GM21786 (cell line): ENCODE results near the gene PRSS2.
"Not testable (repeated sequence)": the region's sequence is repeated elsewhere in the genome, so short reads cannot be mapped to it uniquely, and the experiment has no call there.

ENCODE experiments used
- ATAC-seq: cut with Tn5 transposase; IDR thresholded peaks from one replicate; pipeline ENCODE4 v1.9.1; 2021; ENCODE audit not compliant: unreplicated experiment

The PRSS2 gene

DNA sequence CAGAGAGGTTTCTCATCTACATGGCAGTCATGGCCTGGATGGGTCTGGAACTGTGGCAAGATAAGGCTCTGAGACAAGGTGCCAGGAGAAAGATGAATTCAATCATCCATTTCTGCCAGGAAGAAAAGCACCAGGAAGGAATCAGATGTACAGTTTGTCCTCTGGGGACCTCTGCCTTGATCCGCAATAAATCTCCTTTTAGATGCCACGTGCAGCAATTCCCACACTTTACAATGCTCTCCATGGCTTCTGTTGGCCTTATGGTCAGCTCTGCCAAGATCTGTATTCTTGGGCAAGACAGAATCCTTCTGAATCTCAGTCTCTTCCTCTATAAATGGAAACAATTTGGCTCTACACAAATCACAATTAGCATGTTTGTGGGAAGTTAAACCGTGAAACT, 12.5 kb upstream of the PRSS2 start:
- not testable (repeated sequence) for ATAC-seq

DNA sequence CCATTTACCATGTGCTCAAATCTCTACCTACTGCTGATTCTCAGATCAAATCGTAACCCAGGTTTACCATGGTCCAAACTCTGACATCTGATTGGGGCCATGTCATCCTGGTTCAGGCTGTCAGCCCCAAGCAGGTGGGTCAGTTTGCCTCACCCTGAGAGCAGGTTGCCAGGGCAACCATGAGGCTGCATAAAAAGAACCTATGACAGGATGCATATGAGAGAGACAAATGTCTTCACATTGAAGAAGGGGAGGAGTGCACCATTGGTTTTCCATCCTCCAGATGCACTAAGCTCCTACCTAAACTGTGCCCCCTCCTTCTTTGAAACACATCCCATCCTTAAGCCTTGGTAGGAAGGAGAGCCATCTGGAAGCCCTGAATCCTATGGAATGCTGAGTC, 11.3 kb upstream of the PRSS2 start:
- no peak for ATAC-seq

DNA sequence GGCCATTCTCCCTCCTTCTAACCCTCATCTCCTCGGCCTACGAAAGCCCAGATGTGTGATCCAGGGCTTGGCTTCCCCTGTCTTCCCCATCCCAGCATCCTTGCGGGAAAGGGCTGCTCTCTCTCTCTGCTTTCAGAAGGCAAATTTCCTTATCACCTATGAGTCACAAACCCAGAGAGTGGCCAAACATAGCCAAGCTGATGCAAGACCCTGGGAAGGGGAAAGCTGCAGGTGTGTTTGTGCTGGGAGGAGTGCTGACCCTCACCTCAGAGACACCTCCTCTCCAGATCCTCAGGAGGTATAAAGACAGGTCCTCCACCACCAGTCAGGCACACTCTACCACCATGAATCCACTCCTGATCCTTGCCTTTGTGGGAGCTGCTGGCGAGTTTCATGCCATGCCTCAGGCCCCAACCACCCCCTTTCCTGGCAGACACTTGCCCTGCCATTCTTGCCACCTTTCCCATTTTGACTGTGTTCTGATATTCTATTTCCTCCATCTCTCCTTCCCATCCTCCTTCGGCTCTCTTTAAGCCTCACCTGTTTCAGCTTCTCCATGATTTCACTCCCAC, 10.6 kb upstream of the PRSS2 start:
- ATAC-seq = no peak

DNA sequence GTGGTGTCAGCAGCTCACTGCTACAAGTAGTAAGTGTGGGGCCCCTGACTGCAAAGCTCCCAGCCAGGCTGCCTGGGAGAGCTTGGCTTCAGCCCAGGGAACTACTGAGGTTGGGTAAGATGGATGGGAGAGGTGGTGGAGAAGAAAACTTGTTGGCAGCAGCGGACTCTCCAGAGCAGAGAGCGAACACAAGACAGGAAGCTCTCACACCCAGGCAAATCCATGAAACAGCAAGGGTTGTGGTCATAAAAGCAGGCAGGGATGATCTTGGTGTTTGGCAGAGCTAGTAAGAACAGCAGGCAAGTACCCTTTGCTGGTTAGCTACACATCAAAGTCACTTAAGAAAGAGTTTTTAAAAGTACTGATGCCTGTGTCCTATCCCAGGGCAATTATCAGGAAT, 9.2 kb upstream of the PRSS2 start:
- ATAC-seq = not testable (repeated sequence)

DNA sequence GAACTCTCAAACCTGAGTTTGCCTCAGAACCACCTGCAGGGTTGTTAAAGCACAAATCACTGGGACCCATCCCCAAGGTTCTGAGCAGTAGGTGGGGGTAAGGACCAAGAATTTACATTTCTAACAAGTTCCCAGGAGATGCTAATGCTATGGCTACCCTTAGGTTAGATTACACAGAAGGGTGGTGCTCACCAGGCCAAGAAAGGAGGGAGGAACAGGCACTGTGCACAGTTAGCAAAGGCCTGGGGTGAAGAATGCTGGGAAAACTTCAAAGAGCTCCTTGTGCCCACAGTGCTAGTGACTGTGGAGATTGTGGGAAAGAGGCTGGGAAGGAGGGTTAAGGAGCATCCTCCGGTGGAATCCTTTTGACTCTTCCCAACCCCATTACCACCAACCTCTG, 8.7 kb upstream of the PRSS2 start:
- no peak for ATAC-seq

DNA sequence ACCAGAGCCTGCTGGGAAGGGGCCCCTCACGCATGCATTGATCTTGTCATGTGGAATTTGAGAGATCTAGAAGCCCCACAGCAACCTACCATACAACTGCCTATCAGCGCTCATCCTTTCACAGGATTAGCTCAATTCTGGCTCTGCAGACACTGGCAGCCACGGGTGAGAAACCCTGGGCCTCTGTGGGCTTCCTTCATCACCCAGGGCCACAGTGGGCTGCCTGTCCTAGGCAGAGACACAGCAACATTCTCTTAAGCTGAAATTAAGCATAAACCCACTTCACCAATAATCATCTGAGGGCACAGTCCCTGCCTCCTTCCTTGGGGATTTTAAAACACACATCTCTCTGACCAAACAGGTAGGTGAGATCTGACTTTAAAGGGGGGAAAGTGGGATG, 3.3 kb upstream of the PRSS2 start:
- no peak for ATAC-seq

DNA sequence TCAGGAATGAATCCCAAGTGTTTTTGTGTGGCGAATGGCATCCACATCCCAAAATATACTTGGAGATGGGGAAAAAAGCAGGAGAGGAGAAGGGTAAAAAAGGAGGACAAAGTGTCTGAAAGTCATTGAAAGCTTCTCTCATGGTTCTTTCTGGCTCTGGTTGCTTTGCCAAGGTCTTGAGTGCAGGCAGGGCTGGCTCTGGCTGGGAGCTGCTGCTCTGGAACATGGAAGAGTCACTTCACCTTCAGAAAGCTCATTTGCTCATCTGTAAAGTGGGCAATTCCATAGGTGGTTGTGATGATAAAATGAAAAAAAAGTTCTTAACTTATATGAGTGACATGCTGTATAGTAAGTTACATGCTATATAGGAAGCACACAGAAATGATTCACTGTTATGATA, 2.9 kb upstream of the PRSS2 start:
- no peak for ATAC-seq

DNA sequence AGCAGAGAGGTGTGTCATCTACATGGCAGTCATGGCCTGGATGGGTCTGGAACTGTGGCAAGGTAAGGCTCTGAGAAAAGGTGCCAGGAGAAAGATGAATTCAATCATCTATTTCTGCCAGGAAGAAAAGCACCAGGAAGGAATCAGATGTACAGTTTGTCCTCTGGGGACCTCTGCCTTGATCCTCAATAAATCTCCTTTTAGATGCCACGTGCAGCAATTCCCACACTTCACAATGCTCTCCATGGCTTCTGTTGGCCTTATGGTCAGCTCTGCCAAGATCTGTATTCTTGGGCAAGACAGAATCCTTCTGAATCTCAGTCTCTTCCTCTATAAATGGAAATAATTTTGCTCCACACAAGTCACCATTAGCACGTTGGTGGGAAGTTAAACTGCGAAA, 1.9 kb upstream of the PRSS2 start:
- ATAC-seq = not testable (repeated sequence)

DNA sequence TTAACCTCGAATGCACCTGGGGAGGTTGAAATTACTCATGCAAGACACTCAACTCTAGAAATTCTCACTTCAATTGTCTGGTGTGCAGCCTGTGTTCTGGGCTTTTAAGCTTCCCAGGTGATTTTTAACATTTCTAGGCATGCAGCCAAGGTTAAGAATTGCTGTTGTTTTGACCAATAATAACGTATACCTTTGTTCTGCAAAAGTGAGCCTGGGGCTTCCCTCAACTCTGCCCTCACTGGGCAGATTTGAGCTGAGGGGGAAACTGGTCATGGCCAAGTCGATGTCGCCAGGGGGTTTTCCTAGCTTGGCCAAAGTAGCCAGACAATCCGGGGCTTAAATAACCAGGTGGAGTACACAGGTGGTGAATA, 568 bp downstream of the PRSS2 start:
- ATAC-seq = peak; percentile 92

DNA sequence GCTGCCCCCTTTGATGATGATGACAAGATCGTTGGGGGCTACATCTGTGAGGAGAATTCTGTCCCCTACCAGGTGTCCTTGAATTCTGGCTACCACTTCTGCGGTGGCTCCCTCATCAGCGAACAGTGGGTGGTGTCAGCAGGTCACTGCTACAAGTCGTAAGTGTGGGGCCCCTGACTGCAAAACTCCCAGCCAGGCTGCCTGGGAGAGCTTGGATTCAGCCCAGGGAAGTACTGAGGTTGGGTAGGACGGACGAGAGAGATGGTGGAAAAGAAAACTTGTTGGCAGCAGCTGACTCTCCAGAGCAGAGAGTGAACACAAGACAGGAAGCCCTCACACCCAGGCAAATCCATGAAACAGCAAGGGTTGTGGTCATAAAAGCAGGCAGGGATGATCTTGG, 1.3 kb downstream of the PRSS2 start:
- no peak for ATAC-seq

DNA sequence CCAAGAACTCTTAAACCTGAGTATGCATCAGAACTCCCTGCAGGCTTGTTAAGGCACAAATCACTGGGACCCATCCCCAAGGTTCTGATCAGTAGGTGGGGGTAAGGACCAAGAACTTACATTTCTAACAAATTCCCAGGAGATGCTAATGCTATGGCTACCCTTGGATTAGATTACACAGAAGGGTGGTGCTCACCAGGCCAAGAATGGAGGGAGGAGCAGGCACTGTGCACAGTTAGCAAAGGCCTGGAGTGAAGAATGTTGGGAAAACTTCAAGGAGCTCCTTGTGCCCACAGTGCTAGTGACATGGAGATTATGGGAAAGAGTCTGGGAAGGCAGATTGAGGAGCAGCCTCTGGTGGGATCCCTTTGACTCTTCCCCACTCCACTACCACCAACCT, 1.9 kb downstream of the PRSS2 start:
- ATAC-seq = no peak

DNA sequence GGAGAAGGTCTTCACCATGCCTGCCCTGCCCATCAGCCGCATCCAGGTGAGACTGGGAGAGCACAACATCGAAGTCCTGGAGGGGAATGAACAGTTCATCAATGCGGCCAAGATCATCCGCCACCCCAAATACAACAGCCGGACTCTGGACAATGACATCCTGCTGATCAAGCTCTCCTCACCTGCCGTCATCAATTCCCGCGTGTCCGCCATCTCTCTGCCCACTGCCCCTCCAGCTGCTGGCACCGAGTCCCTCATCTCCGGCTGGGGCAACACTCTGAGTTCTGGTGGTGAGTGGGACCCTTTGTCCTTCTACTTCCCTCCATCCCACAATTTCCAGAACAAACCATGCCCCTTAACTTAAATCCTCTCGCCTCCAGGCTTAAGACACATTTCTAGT, 2.5 kb downstream of the PRSS2 start:
- no peak for ATAC-seq

DNA sequence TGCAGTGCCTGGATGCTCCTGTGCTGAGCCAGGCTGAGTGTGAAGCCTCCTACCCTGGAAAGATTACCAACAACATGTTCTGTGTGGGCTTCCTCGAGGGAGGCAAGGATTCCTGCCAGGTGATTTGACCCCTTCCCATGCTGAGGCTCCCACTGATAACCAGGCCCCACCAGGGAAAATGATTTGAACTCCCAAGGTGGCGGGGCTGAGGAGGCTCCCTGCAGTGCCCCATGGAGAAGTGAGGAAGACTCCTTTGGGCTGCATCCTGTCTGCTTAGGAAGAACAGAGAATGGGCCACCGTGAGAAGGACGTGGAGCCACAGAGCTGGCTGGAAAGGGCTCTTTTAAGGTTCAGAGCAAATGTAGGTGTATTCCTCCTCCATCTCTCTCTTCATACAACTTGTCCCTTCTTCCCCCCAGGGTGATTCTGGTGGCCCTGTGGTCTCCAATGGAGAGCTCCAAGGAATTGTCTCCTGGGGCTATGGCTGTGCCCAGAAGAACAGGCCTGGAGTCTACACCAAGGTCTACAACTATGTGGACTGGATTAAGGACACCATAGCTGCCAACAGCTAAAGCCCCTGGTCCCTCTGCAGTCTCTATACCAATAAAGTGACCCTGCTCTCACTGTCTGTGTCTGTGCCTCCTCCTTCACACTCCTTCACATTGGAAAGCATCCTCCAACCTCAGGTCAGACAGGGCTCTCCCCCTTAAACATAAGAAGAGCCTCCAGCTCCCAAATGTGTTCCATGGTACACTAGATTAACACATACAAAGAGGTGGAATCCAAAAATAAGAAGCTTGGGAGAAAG, 3.4 kb downstream of the PRSS2 start:
- ATAC-seq = no peak

DNA sequence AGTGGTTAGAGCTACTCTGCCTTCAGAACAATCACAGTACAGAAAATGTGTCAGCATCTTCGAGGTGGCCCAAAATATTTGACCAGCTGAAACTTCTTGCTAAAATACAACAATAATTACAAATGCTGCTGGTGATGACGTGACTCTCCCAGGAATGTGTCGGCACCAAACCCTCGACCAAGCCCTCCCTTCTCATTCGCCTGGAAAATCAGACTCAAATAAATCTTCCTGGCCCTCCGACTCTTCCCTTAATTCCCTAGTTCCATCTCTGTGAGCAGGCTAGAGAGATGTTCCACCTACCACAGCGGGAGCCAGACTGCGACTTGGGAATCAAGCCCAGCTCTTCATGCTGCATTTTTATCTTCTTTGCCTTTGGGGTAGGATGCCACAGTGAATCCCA, 4.1 kb downstream of the PRSS2 start:
- no peak for ATAC-seq

DNA sequence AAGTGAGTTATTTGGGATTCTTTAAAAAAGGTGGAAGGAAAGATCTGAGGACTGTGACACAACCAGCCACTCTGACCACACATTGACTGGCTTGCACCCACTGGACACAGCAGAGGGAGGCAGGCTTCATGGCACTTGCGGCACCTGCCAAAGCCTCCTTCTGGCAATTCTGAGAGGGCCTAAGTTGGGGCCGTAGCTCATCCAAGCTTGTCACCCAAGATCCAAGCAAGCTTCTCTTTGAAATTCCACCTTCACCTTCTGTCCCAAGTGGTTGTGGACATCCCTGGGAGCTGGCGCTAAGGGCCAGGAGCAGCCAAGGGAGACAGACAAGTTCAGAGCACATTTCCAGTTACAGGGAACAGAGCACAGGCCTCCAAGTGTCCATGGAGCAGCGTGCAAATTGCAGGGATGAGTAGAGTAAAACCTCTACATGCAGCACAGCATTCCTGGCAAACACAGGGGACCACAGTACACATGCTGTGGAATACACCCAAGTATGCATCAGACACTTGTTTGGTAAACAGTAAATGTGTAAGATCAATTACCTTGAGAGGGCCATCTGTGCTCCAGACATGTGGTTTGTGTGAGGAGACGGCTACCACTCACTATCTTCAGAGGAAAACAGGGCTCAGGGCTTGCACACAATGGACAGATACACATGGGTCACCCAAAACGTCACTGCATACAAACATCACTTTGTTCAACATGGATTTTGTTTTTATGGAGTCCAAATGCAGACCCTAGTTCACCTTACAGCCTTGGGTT, 4.8 kb downstream of the PRSS2 start:
- not testable (repeated sequence) for ATAC-seq

DNA sequence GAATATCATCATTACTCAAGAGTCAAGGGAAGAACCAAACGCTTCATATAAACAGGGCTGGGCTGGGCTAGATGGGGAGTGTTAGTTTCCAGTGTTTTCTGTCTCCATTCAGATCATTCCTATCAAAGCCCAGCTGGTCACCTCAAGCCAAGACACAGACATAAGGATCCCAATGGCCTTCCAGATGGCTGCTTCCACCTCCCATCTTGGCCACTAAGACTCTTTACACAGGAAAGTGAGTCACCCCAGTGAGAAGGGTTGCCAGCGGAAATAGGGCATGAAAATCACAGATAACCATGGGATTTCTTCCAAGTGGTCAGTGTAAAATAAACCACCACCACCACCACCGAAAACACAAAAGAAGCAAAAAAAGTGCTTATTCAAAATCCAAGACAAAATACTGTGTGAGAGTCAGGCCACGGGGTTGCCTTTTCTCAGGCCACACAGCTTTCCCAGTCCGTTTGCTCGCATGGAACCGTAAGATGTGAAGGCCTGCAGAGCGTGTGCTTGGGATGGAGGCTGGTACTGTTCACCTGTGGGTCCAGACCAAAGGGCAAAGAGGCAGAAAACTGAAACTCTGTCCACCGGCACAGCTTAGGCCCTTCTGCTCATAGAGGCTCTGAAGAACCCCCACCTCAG, 5.6 kb downstream of the PRSS2 start:
- ATAC-seq = no peak

DNA sequence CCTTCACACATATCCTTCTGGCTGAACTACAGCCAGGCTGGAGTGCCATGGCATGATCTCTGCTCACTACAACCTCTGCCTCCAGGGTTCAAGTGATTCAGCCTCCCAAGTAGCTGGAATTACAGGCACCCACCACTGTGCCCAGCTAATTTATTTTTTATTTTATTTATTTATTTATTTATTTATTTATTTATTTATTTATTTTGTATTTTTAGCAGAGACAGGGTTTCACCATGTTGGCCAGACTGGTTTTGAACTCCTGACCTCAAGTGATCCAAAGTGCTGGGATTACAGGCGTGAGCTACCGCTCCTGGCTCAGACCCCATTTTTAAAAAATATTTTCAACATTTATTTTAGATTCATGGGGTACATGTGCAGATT, 6.1 kb downstream of the PRSS2 start:
- not testable (repeated sequence) for ATAC-seq

DNA sequence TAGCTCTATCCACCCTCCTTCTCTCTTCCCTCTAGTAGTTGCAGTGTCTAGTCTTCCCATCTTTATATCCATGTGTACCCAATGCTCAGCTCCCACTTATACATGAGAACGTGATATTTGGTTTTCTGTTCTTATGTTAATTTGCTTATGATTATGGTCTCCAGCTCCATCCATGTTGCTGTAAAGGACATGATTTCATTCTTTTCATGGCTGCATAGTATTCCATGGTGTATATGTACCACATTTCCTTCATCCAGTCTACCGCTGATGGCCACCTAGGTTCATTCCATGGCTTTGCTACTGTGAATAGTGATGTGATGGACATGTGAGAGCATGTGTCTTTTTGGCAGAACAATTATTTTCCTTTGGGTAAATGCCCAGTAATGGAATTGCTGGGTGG, 6.5 kb downstream of the PRSS2 start:
- ATAC-seq = no peak

DNA sequence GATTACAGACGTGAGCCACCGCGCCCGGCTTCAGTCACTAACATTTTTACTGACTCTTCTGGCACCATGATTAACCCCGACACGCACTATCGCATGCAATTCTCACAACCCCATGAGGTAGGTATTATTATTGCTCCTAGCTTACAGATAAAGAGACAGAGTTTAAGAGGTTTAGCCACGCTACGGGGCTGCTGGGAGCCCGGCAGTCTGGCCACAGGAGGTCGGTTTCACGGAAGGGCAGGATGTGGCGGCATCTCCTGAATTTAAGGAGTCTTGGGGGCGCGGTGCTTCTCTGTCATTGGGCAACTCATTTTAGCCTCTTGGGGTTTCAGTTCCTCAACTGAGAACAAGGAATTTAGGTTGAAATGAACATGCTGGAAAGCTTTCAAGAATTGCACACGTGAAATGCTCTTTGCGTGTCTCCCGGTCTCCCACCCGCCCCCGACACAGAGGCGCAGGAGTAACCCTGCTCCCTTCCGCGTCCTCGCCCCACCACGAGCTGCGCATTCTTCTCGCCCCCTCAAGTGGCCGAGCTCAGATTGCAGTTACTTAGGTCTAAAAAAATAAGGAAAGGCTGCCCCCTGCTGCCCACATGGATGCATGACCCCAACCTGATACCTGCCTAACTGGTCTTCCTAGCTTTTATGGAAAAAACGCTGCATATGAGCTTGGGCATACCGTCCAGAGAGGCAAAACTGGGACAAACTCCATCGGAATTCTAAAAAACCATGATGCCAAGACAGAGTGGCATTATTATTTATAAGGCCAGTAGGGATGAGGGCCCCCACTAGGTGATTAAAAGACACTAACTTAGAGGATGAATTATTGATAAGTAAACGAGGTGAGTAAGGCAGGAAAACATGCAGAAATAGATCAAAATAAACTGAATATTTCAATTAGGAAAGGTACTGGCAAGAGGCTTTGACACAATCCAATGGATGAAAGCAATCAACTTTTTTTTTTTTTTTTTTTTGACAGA, 12.4 kb downstream of the PRSS2 start:
- peak; percentile 90 for ATAC-seq

DNA sequence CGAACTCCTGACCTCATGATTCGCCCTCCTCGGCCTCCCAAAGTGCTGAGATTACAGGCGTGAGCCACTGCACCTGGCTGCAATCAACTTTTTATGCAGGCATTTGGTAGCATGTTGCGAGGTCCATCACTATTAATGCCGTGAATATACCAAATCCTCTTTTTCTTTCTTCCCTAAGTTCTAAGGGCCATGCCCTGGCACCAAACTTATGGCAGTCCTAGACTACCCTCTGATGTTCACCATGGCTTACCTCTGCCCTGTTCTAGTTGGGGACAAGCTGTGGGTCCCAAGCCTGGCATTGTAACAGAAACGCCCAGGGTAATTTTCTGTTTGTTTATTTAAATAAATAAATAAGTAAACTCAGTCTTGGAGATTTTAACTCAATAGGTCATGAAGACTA, 13.3 kb downstream of the PRSS2 start:
- ATAC-seq = no peak

DNA sequence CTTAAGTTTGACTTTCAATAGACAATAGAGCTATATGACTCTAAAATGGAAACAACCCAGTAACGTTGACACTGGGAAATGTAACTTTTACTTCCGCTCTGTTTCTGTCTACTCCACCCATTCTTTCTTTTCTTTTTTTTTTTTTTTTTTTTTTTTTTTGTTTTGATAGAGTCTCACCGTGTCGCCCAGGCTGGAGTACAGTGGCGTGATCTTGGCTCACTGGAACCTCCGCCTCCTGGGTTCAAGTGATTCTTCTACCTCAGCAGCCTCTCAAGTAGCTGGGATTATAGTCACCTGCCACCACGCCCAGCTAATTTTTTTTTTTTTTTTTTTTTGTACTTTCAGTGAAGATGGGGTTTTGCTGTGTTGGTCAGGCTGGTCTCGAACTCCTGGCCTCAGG, 13.9 kb downstream of the PRSS2 start:
- ATAC-seq = no peak
